ENCODE measurements around the gene MOB3B.

MOB3B gene

DNA sequence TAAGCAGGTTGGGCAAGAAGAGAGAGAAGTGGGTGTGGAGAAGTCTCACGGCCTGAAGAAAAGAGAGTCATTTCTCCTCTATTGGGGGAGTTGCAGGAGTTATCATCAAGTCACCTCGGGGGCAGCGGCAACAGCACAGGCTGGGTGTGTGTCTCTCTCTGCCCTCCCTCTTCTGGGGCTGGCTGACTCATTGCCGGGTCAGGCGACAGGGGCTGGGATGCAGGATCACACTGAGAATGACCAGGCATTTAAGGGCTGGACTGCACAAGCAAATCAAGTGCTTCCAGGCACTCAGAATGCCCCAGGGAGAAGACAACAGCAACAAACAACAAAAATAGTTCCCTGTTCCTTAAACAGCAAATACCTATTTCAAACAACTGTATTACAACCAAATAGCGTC is 226.4 kb downstream of the MOB3B start:
- TF ChIP-seq, protein P1, sequence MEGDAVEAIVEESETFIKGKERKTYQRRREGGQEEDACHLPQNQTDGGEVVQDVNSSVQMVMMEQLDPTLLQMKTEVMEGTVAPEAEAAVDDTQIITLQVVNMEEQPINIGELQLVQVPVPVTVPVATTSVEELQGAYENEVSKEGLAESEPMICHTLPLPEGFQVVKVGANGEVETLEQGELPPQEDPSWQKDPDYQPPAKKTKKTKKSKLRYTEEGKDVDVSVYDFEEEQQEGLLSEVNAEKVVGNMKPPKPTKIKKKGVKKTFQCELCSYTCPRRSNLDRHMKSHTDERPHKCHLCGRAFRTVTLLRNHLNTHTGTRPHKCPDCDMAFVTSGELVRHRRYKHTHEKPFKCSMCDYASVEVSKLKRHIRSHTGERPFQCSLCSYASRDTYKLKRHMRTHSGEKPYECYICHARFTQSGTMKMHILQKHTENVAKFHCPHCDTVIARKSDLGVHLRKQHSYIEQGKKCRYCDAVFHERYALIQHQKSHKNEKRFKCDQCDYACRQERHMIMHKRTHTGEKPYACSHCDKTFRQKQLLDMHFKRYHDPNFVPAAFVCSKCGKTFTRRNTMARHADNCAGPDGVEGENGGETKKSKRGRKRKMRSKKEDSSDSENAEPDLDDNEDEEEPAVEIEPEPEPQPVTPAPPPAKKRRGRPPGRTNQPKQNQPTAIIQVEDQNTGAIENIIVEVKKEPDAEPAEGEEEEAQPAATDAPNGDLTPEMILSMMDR (IDR thresholded peaks at IDR 0.05; ENCODE audit: low read depth, low read length) = no peak
- peak; percentile 13 to 29 for DNase-seq (ENCODE audit: low read depth in 2 of 2)
- H3K4me3 ChIP-seq (replicated peaks in 1 of 2; ENCODE audit: low read depth in 2 of 2, low read length in 2 of 2) = no peak overlapping the region

DNA sequence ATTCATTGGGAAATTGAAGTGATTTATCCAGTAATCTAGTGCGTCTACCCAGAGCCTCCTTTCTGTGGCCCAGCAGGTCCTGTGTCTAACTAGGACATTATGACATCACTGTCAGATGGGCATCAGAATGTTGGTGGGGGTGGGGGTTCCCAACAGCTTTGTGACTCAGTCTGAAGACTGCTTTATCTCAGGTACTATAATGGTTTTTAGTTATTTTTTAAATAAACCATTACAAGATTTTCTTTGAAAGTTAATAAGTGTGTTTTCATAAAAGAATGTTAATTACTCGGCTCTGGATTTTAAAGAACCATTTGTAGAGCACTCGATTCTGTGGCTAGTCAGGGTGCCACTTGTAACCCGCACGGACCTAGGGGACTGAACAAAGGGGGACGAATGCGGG is 232.6 kb downstream of the MOB3B start, which contains the start of gene EQTN:
Gene EQTN, minus strand, starts transcription at position 101 of the 400 bp plus-strand sequence. Its CDS starts 95 bp downstream, at position 6.
- H3K4me3 ChIP-seq (replicated peaks in 1 of 2; ENCODE audit: low read depth in 2 of 2, low read length in 2 of 2) = no peak within 1 kb of the TSS
- TF ChIP-seq, protein P1 (IDR thresholded peaks at IDR 0.05; ENCODE audit: low read depth, low read length) = no peak
- no peak for DNase-seq (ENCODE audit: low read depth in 2 of 2)

DNA sequence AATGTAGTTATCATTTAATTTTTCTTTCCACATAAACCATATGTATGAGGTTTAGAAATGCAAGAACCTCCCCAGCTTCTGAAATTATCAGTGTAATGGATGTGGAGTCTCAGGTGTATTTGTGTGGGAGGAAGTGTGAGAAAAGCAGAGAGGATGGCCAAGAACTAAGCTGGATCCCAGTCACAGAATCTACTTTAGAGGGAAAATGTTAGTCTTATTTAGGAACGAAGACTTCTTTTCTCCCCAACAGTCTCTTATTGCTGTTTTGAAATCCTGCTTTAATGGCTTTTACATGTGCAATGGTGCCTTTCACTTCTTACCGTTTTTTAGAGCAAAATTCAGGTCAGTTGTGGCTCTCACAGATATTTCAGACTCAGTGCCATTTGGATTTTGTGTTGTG is 235.6 kb downstream of the MOB3B start:
- no peak overlapping the region for H3K4me3 ChIP-seq (replicated peaks in 1 of 2; ENCODE audit: low read depth in 2 of 2, low read length in 2 of 2)
- TF ChIP-seq, protein P1 (IDR thresholded peaks at IDR 0.05; ENCODE audit: low read depth, low read length) = no peak
- no peak for DNase-seq (ENCODE audit: low read depth in 2 of 2)

DNA sequence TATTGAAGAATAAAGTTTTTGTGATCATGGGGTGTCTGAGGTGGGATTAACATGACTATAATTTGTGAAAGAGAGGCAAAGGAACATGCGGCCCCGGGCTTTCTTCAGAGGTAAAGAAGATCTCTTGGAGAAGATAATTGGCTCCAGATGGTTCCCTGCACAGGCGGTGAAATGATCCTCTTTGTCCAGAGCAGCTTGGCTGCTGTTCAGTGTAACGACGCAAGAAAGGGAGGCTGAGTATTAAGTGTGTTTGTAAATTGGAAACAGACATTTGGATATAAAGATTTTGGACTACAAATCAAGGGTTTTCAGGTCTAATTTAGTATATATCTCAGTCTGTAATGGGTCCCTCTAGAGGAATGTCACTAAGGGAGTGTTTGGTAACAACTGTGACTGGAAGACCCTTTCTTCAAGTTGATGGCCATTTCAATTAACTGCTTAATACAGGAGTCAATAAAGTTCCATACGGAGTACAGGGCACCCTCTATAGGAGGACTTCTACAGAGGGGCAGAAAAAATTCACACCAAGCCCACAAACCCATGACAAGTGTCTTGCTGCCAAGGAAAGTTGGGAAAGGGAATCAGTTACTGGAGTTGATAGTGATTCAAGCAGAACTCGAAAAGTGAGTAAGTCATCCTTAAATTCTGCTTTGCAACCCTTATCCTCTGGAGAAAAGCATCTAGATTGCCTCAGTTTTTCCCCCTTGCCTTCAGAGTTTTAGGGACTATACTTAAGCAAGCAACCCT is 236.8 kb downstream of the MOB3B start:
- TF ChIP-seq, protein P1 (IDR thresholded peaks at IDR 0.05; ENCODE audit: low read depth, low read length) = no peak
- DNase-seq (ENCODE audit: low read depth in 2 of 2) = peak in 1 of 2 donors; percentile 13
- H3K4me3 ChIP-seq (replicated peaks in 1 of 2; ENCODE audit: low read depth in 2 of 2, low read length in 2 of 2) = no peak overlapping the region

DNA sequence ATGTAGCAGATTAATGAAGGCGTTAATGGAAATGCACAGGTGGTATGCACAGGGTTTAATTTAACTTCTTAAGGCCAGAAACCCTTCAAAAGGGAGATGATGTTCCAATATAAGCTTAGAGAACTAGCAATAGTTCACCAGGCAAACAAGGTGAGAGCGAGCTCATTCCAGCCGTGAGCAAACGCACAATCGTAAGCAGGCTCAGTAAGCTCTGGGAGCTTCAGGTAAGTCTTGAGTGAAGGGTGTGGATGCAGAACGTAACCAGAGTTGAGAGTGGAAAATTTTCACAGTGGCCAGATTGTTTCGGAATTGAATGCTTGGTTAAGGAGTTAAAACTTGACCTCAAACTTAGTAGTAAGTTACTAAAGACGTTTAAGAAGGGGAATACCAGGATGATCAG is 238.3 kb downstream of the MOB3B start:
- DNase-seq (ENCODE audit: low read depth in 2 of 2) = no peak
- H3K4me3 ChIP-seq (replicated peaks in 1 of 2; ENCODE audit: low read depth in 2 of 2, low read length in 2 of 2) = no peak overlapping the region
- TF ChIP-seq, protein P1 (IDR thresholded peaks at IDR 0.05; ENCODE audit: low read depth, low read length) = no peak

DNA sequence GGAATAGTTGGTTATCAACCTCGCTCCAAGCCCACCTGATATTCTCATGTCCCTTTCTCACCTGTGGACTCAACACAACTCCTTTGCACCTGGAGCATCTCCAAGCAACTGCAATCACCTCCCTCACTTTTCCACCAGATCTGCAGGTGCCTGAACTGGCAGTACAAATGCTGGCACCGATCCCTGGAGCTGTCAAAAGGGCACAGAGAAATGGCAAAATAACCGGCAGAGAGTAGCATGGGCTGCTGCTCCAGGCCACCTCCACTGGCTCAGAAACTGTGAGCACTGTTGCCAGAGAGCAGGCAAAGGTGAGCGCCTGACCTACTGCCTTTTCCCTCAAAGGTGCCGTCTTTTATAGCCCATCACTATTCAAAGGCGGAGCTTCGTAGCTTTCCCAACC is 247.3 kb downstream of the MOB3B start:
- DNase-seq (ENCODE audit: low read depth in 2 of 2) = no peak
- TF ChIP-seq, protein P1 (IDR thresholded peaks at IDR 0.05; ENCODE audit: low read depth, low read length) = no peak

More for the DNA sequence above, 247.3 kb downstream of the MOB3B start:
- H3K4me3 ChIP-seq (replicated peaks in 1 of 2; ENCODE audit: low read depth in 2 of 2, low read length in 2 of 2) = no peak overlapping the region

All from cardiac fibroblast (primary cell).